ENCODE data around the gene OSBPL9.

Gene OSBPL9, protein sequence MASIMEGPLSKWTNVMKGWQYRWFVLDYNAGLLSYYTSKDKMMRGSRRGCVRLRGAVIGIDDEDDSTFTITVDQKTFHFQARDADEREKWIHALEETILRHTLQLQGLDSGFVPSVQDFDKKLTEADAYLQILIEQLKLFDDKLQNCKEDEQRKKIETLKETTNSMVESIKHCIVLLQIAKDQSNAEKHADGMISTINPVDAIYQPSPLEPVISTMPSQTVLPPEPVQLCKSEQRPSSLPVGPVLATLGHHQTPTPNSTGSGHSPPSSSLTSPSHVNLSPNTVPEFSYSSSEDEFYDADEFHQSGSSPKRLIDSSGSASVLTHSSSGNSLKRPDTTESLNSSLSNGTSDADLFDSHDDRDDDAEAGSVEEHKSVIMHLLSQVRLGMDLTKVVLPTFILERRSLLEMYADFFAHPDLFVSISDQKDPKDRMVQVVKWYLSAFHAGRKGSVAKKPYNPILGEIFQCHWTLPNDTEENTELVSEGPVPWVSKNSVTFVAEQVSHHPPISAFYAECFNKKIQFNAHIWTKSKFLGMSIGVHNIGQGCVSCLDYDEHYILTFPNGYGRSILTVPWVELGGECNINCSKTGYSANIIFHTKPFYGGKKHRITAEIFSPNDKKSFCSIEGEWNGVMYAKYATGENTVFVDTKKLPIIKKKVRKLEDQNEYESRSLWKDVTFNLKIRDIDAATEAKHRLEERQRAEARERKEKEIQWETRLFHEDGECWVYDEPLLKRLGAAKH

DNA sequence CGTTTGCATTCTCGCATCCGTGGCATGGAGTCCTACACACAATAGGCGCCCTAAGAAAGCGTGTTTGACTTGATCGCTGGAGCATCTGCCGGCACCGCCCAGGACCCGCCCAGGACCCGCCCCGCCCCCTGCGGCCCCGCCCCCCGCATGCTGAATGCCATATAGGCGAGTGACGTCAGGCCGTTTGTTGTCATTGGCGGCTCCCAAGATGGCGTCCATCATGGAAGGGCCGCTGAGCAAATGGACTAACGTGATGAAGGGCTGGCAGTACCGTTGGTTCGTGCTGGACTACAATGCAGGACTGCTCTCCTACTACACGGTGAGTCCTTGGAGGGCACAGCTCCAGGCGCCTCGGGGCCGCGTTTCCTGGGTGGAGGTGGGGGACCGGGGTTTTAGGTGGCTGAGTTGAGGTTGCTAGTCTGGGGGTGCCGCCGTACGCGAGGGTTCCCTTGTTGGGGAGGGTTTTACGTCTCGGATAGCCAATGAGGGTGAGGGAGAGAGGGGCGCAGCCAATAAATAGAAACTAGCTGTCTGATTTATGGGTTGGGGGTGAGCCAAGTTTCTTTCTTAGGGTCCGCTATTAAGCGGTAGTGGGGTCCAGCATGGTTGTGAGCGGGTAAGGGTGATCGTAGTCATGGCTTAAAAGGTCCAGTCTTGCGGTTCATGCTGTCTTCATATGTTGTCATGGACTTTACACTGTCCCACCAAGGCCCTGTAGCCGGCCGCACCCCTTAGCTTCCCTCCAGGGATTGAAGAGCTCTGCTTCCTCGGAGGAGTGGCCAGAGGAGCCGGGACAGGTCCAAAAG lies at the start of gene OSBPL9:
Gene OSBPL9, plus strand, starts transcription at position 190 of the 806 bp plus-strand sequence. Its CDS starts 19 bp downstream, at position 209.
- no peak for FAIRE-seq

DNA sequence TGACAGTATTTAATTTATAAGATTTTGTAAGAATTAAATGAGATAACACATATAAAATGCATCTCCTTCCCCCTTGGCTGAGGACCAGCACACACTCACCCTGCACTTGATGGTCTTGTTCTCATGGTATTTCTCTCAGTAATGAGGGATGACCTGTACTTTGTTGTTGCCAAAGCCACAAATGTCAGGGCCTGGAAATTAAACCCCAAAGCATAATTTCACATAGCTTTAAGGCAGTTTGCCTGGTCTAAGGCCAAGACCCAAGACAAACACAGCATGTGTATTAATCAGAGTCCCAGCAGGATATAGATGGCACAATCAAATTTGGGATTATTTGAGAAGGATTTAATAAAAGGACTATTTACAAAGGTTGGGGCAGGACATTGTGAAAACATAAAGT lies 49.2 kb upstream of the OSBPL9 start:
- no peak for FAIRE-seq

DNA sequence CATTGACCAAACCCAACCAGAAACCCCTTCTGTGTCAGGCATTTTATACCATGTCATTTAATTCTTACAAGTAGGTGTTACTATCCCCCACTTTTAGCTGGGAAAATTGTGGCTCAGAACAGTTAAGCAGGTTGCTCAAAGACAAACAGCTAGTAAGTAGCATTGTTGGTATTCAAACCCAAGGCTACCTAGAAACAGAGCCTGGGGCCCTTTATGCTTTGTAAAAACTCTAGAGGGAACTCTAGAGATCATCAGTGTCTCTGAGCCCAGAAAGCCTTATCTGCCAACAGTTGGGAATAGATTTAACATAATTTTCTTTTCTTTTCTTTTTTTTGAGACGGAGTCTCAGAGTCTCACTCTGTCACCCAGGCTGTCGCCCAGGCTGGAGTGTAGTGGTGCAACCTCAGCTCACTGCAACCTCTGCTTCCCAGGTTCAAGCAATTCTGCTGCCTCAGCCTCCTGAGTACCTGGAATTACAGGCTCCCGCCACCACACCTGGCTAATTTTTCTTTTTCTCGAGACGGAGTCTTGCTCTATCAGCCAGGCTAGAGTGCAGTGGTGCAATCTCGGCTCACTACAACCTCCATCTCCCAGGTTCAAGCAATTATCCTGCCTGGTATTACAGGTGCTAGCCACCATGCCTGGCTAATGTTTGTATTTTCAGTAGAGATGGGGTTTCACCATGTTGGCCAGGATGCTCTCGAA lies 48.5 kb upstream of the OSBPL9 start:
- FAIRE-seq: no peak

DNA sequence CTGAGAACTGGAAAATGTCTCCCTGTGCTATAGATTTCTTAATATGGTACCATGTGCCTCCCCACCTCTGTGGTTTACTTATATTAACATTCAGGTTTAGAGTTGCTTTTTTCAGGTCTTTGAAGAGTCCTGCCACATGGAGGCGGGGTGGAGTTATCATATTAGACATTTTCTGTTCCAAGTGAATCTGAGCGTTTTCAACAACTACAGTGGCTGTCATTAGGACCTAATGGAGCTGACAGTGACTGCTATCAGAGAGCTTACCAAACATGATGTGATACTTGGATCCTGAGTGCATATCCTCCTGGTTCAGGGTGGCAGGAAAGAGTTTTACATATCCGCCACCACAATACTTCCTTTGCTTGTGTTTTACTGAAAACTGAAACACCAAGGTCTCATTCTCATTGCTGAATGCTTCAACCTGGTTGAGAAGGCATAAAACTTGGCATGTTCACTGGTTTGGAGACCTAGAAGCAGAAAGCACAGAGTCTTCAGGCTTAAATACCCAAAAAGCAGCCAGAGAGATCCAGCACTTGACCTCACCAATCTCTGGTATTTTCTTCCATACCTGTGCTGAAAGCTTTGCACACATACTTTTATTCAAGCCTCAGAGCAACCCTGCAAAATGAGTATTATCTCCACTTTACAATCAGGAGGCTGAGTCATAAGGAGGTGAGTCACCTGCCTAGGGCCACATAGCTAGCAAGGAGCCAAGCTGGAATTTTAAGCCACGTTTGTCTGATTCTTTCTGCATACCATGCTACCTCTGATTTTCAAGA lies 47.4 kb upstream of the OSBPL9 start:
- FAIRE-seq: no peak

DNA sequence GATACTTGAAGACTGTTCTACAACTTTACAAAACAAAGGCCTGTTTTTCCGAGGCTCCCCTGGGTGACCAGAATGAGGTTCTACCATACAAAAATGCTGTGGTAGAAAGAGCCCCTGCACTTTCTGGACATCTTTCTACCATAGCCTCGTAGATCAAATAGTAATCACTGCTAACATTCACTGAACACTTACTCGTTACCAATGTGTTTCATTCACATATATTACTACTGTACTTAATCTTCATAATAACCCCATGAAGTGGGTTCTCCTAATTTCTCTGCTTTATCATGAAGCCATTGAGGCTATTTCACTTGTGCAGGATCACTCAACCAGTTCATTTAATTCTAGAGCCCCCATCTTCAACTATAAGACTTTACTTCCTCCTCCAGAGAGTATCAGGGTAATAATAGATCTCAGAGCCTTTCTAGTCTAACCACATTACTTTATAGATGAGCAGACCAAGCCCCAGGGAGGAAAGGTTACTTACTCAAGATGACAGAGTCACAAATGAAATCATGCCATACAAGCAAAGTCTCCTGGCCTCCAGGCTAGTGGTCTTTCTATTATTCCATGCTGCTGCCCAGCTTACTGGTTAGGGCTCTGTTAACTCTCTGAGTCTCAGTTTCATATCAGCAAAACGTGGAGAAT lies 46.7 kb upstream of the OSBPL9 start:
- FAIRE-seq: no peak

DNA sequence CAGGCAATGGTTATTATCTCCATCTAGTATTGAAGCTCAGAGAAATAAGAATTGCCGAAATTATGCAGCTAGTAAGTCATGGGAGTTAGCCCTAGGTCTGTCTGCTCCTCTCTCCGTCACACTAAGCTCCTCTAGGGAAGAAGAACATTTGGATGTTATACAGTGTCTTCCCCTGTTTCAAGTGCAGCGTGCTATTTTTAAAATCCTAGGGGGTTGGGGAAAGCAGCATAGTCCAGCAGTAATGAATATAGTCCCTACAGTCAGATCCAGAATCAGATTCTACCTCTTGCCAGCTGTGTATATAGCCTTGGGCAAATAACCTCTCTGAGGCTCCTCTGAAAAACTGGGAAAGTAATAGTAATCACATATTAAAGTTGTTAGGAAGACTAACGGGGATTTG lies 44.5 kb upstream of the OSBPL9 start:
- FAIRE-seq: no peak

DNA sequence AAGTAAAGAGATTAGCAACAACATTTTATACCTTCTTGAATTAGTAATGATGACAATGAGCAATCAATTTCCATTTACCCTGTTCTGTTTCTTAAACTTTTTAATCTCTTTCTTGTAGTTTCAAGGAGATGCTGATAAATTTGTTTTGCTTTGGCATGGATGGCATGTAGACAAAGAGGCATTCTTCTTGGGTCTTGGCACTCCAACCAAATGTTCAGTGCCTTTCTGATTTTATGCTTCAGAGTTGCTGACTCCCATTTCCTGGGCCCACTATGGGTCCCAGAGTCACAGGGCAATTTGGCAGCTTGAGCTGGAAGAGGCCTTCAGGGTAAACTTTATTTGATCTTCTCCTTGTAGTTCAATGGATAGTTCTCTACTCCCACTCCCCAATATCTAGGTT lies 42.1 kb upstream of the OSBPL9 start:
- no peak for FAIRE-seq

DNA sequence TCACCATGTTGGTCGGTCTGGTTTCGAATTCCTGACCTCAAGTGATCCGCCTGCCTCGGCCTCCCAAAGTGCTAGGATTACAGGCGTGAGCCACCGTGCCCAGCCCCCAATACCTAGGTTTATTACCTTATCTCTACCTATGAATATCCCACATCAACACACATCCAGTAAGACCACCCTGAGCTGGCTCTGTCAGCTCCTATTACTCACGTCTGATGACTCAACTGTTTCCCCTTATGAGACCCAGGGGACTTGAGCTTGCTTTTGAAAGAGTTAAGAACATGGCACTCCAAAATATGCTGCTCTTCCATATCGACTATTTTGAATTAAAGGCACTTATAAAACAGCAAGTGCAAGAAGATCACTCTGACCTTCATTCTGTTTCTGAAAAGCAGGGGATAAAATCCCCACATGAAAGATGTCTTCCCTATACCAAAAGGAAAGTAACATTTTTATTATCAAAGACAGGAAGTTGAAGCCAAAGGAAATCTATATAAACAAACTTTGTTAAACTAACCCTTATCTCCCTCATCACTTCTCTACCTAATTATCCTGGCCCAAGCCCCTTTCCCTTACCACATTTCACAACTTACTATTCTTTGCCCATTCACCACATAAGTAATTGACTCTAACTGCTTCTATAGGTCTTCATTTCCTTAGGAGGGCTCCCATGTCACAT lies 41.3 kb upstream of the OSBPL9 start:
- FAIRE-seq: no peak

DNA sequence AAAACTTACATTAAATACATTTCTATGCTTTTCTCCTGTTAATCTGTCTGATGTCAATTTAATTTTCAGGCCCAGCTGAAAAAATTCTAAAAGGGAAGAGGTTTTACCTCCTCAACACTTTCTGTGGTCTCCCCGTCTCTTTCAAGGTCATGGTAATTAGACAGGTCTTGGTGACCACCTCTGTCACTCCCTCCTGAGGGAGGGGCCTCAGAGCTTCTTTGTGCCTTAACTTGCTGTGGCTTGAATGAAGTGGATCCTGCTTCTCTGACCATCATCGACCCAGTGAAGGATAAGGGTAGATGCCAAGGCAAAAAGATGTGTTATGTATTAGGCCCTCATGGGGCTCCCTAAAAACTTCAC lies 40.8 kb upstream of the OSBPL9 start:
- no peak for FAIRE-seq

DNA sequence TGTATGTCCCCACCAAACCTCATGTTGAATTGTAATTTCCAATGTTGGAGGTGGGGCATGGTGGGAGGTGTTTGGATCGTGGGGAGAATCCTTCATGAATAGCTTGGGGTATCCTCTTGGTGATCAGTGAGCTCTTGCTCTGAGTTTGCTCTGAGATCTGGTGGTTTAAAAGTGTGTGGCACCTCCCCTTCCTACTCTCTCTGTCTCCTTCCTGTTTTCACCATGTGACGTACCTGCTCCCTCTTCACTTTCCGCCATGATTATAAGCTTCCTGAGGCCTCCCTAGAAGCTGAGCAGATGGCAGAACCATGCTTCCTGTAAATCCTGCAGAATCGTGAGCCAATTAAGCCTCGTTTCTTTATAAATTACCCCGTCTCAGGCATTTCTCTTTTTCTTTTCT lies 40.0 kb upstream of the OSBPL9 start:
- no peak for FAIRE-seq

DNA sequence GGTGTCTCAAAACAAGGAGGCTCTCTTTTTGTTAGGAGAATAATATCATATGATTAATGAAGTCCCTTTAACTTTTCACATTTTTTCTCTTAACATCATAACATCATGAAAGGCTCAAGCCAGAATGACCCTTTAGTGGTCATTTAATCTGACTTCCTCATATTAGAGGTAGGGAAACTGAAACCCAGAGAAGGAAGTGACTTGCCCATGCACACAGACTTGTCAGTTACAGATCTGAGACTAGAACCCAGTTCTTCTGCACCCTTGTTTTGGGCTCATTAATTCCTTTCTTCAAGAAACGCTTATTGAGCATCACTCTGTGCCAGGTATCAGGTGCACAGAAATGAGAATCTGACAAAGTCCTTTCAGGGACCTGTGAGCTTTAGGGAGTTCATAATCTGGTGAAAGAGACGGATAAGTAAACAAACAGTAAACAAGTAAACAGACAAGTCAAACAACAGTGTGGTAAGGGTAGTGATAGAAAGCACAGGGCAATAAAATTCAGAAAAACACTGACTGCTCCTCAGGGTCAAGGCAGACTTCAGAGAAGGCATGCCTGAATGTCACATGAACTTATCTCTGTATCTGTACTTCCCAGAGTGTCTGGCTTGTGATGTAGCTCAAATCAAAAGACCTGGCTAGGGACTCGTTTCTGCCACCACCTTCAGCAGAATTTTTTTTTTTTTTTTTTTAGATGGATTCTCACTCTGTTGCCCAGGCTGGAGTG lies 38.3 kb upstream of the OSBPL9 start:
- FAIRE-seq: no peak

DNA sequence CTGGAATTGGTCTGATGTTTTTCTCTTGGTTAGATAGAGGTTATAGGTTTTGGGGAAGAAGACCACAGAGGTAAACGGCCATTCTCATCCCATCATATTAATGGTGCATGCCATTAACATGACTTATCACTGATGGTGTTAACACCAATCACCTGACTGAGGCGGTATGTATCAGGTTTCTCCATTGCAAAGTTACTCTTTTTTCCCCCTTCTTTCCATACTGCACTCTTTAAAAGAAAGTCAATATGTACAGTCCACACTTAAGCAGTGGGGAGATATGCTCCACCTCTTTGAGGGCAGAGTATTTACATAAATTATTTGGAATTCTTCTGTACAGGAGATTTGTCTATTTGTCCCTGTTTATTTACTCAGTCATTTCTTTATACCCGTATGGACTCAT lies 35.7 kb upstream of the OSBPL9 start:
- FAIRE-seq: no peak

DNA sequence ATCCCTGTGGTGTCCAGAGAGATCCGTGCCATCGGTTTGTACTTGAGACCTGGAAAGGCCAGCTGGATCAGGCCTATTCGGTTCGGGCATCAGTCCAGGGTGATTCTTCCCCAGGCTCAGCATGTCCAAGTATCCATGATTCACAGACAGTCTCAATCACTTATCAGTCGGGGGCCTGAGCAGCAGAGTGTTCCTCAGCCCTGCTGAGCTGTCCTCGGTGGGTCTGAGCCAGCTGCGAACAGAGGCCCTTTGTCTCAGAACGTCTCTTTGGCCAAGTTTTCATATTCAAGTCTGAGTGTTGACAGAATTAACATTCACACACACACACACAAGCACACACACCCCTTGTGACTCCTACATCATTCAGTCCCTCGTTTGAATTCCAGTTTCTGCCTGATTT lies 33.4 kb upstream of the OSBPL9 start:
- no peak for FAIRE-seq

DNA sequence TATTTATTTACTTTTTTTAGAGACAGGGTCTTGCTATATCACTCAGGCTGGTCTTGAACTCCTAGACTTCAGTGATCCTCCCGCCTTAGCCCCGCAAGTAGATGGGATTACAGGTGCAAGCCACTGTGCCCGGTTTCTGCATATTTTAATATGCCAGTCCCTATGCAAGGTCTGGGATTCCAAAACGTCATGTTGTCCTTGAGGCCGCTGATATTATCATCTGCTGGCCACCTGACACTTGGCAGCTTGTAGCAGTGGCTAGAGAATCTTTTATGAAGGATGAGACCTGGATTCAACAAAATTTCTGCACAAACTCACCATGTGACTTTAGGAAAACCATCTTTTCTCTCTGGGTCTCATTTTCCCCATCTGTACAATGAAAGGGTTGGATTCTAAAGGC lies 32.9 kb upstream of the OSBPL9 start:
- no peak for FAIRE-seq

DNA sequence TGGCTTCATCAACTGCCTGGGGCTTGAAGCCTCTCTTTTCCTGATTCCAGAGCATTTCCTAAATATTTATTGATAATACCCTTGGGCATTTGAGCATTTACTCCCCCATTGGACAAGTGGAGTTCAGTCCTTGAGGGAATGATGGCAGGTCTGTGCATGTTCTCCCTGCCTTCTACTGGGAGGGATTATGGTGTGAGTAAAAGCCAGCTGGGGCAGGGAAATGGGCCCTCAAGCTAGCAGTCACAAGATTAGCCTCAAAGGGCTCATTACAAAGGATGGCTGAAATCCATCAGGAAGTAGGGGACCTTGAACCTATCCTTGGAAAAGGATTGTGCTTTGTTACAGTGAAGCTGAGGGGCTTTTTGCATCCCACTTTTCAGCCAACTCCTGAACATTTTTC lies 24.2 kb upstream of the OSBPL9 start:
- no peak for FAIRE-seq

DNA sequence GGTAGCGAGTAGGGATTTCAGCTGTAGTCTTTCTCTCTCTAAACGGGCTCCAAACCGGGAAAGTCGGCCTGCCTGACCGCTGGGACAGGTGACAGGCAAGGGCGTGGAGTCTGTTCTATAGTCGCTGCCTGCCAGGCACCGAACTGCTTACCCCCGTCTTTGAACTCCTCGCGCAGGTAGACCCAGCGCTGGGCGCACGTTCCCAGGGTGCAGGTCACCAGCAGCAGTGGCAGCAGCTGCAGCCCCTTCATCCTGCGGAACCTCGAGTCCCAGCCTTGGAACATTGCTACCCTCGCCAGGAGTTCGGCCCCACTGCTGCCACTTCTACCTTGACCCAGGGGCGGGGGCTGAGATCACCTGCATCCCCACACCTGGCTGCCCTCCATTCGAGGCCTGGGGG lies 22.2 kb upstream of the OSBPL9 start:
- FAIRE-seq: no peak

DNA sequence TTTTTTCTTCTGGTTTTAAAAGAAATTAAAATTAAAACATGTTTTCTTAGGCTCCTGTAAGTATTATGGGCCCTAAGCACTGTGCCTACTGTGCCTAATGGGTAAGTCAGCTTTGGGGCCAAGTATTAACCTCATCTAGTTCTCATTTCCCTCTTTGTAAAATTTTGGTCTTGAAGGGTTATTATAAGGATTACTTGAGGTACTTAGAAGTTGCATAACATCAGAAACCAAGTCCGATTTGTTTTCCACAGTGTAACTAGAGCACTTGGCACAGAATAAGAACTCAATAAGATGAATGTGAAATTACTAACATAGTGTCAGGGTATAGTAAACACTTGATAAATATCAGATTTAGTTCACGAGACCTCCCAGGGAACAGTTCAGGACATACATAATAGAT lies 16.4 kb upstream of the OSBPL9 start:
- no peak for FAIRE-seq

DNA sequence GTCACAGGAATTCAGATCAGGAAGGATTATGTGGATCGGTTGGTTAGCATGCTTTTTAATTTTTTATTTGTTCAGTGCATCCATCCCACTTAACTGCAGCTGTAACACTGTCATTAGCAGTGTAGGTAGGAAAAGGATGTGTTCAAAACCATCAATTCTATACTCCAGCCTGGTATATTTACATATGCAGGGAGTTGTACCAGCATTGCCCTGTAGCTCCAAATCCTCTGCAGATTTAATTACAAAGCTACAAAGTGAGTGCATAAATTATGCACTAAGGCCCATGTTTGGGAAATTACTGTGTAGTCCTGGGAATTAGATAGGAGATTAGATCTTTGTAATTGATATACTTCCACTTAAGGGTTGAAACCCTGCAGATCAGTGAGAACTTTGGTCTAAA lies 15.9 kb upstream of the OSBPL9 start:
- FAIRE-seq: no peak

DNA sequence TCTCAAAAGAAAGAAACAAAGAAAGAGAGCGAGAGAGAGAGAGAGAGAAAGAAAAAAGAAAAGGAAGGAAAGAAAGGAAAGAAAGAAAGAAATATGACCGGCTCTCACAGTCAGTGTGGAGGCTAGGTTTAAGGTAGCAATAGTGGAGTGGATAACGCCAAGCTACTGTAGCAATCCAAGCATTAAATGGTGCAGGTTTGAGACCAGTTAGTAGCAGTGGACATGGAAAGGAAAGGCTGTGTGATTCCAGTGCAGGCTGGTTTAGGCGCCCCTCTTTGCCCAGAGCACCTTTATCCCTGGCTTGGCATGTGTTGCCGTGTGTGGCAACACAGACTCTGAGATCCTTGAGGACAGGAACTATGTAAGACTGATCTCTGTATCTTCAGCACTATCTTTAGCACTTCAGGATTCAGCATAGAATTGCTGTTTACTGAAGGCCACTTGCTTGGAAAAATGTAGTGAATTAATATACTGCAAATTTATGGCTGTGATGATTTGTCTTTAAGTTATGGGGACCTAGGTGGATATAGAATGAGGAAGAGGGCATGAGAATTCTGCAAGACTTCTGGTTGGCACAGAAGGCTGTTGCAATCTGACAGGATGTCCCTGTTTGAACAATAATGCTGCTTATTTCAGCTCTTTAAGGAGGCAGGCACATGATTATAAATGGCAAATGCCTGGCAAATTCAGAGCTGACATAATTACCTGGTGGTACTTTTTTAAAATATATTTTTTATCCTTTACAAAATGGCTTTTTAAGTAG lies 10.8 kb upstream of the OSBPL9 start:
- FAIRE-seq: no peak

DNA sequence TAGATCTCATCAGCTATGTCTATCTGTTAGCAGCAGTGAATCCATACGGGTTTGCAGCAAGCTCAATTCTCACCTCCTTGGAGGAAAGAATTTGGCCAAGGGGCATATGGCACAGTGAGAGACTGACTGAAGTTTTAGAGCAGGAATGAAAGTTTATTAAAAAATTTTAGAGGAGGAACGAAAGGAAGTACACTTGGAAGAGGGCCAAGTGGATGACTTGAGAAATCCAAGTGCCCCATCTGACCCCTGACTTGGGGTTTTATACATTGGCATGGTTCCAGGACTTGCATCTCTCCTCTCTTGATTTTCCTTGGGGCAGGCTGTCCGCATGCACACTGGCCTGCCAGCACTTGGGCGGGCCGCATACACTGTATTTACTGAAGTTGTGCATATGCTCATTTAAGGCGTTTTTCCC lies 9.2 kb upstream of the OSBPL9 start:
- no peak for FAIRE-seq

Measured in islet of Langerhans (tissue), 1 donor.